Tibial nerve (tissue), 3 donors: ENCODE results near the gene EYS.

Experiments used
- CTCF ChIP-seq, 5 experiments: fragments of 200-600 bp in 3 of 5; fragments of 450-650 bp in 2 of 5; sonication (generic) in 3 of 5; IDR thresholded peaks; one replicate each; pipeline ENCODE4 v1.5.1; 2016 to 2019; ENCODE audit warnings: antibody characterized with exemption in 5 of 5, mild to moderate bottlenecking in 3 of 5, moderate library complexity in 2 of 5
- POLR2A ChIP-seq, 2 donors: fragments of 450-650 bp; IDR thresholded peaks; one replicate each; pipeline ENCODE4 v1.6.1; 2017; ENCODE audit warnings: antibody characterized with exemption in 2 of 2, mild to moderate bottlenecking in 2 of 2, moderate library complexity in 2 of 2

GRCh38 chr6:63997221-63997620 is 1709.8 kb downstream of the EYS start:
- TF ChIP-seq CTCF (IDR thresholded peaks at IDR 0.05): no peak
- TF ChIP-seq POLR2A (IDR thresholded peaks at IDR 0.05): no peak
